ENCODE results near the gene AUTS2. TPM values are rescaled to one million over a fixed set of nuclear protein-coding genes. Genes with fewer than 3 reads are reported as not detected.
A peak's percentile ranks its signal among the peaks of the same experiment; 100 is the strongest.

Gene AUTS2
- total and polyA plus RNA-seq, 10 of the 15 experiments (the other 5 are each of a cell fraction or from before 2014, with no cell fraction given): 6.4 to 55.6 (median 21.6) TPM

- H2AFZ ChIP-seq (ENCODE audit: control insufficient read depth, low read depth, low read length): peak overlapping the region; percentile 59
- ChIA-PET RAD21 (ENCODE audit: unreplicated experiment) (interaction anchor here (0.9 to 2.2 kb wide), 5 partner anchors 12 to 83 kb away, joined by 3 to 9 read pairs (median 3); no protein-coding TSS in a partner anchor), POLR2A (no interaction called here), SMC1A (ENCODE audit: uncharacterized antibody, unreplicated experiment) (interaction anchor here (1.2 to 1.8 kb wide), 7 partner anchors 9 to 36 kb away, joined by 3 to 7 read pairs (median 4); no protein-coding TSS in a partner anchor), CTCF (interaction anchor here (0.8 kb wide), 1 partner anchor 11 kb away, joined by 3 read pairs; no protein-coding TSS in a partner anchor)
- peaks cover 15% of the 10 kb centered on the region for H3K4me1 ChIP-seq (ENCODE audit: control insufficient read depth, insufficient read depth, low read length)
- FAIRE-seq (peak; percentile 72), ATAC-seq (peak; percentile 82), DNase-seq (ENCODE audit: low read depth, low spot score) (peak; percentile 39)
- 12% methylated on average over 12 of the region's 12 CpGs for WGBS (ENCODE audit: insufficient coverage, insufficient replicate concordance, low lambda C conversion rate, missing lambda C conversion rate)
- no TSS peak for BruUV-seq (replicated peaks)
- no peaks in the 10 kb centered on the region; a peak in 1 of 4 replicates for H3K36me3 ChIP-seq (ENCODE audit: control insufficient read depth in 2 of 2, insufficient read depth in 2 of 2, low read length in 1 of 2)
- peak overlapping the region; percentile 80 for H3K4me2 ChIP-seq (ENCODE audit: control insufficient read depth, insufficient read depth)
- H3K27ac ChIP-seq (ENCODE audit: control insufficient read depth, insufficient read depth): peak overlapping the region; percentile 45
- no peaks in the 10 kb centered on the region for H3K79me2 ChIP-seq (ENCODE audit: control insufficient read depth, insufficient read depth, low read length)
- H4K20me1 ChIP-seq (ENCODE audit: control insufficient read depth, insufficient read depth): no peaks in the 10 kb centered on the region
- in situ Hi-C loops (cut with MboI): no loop called here
- intact Hi-C loops (cut with micrococcal nuclease; ENCODE audit: unreplicated experiment): no loop called here
- H3K4me3 ChIP-seq: peak overlapping the region; percentile 35; the same call in 1 of the 2 replicates
- H3K9ac ChIP-seq (ENCODE audit: control insufficient read depth, insufficient read depth, low read length): peak overlapping the region; percentile 46; the same call in 1 of the 2 replicates
- H3K9me3 ChIP-seq (replicated peaks; ENCODE audit: control insufficient read depth, insufficient read depth, low read length): no peaks in the 10 kb centered on the region
- no peaks in the 10 kb centered on the region for H3K27me3 ChIP-seq (replicated peaks in 1 of 2; ENCODE audit: control insufficient read depth in 2 of 2, insufficient read depth in 2 of 2, low read length in 1 of 2)
- TF ChIP-seq ZZZ3 (IDR thresholded peaks at IDR 0.05; ENCODE audit: control insufficient read depth, insufficient read length, low read depth): no peak
- no peak for TF ChIP-seq PBX3 (IDR thresholded peaks at IDR 0.05; ENCODE audit: insufficient replicate concordance, low read depth, low read length)
- peak; percentile 27; the same call in 1 of the 2 replicates for TF ChIP-seq PKNOX1 (IDR thresholded peaks at IDR 0.05)
- TF ChIP-seq EP300 (IDR thresholded peaks at IDR 0.05; ENCODE audit: borderline replicate concordance in 1 of 2, control insufficient read depth in 1 of 2, low read depth in 2 of 2, low read length in 2 of 2): peak in 1 of 2 experiments; percentile 21; a peak in 1 of 4 replicates
- TF ChIP-seq TCF12 (IDR thresholded peaks at IDR 0.05; ENCODE audit: low read depth, low read length): 0 out of 2 replicates have a peak, but pooled peaks have one; percentile 57
- TF ChIP-seq IRF4 (IDR thresholded peaks at IDR 0.05; ENCODE audit: low read depth, low read length): 0 out of 2 replicates have a peak, but pooled peaks have one; percentile 10
- peak; percentile 69; the same call in 1 of the 3 replicates for TF ChIP-seq POU2F2 (IDR thresholded peaks at IDR 0.05; ENCODE audit: borderline replicate concordance, low read depth, low read length)
- TF ChIP-seq FOS (IDR thresholded peaks at IDR 0.05; ENCODE audit: borderline replicate concordance, extremely low read depth, insufficient read length): no peak
- no peak for TF ChIP-seq HDAC6 (IDR thresholded peaks at IDR 0.05; ENCODE audit: unreplicated experiment)
- TF ChIP-seq ZNF687 (IDR thresholded peaks at IDR 0.05): no peak
- TF ChIP-seq MXI1 (IDR thresholded peaks at IDR 0.05; ENCODE audit: low read depth, low read length): 0 out of 2 replicates have a peak, but pooled peaks have one; percentile 33
- peak; percentile 55; the same call in 1 of the 2 replicates for TF ChIP-seq IKZF1 (conservative IDR thresholded peaks at IDR 0.05)
- no peak for TF ChIP-seq ATF3 (IDR thresholded peaks at IDR 0.05; ENCODE audit: borderline replicate concordance, extremely low read depth, low read depth, low read length)
Observed at GRCh38 chr7:70681469-70682350, 1083.4 kb downstream of the AUTS2 start.

All from GM12878 (cell line).